ENCODE data around the gene UCP3.

Gene UCP3

GRCh38 chr11:73976451-73977151 lies 32.3 kb downstream of the UCP3 start:
- no peak for DNase-seq

- DNase-seq: no peak
Measured at GRCh38 chr11:73975479-73975757, 33.5 kb downstream of the UCP3 start.

GRCh38 chr11:73974604-73975478 lies 34.0 kb downstream of the UCP3 start:
- no peak for DNase-seq

- no peak for DNase-seq
Measured at GRCh38 chr11:73972620-73973449, 36.0 kb downstream of the UCP3 start.

GRCh38 chr11:73972187-73972586 lies 36.7 kb downstream of the UCP3 start:
- DNase-seq: no peak

GRCh38 chr11:73971175-73971719 lies 37.6 kb downstream of the UCP3 start:
- no peak for DNase-seq

- no peak for DNase-seq
Measured at GRCh38 chr11:73969991-73970800, 38.7 kb downstream of the UCP3 start.

- no peak for DNase-seq
Measured at GRCh38 chr11:73969091-73969490, 39.8 kb downstream of the UCP3 start.

- DNase-seq: no peak
Measured at GRCh38 chr11:73968356-73968966, 40.4 kb downstream of the UCP3 start.

- DNase-seq: no peak
Measured at GRCh38 chr11:73965764-73966121, 43.1 kb downstream of the UCP3 start.

GRCh38 chr11:73965076-73965763 lies 43.7 kb downstream of the UCP3 start:
- no peak for DNase-seq

GRCh38 chr11:73963861-73964260 lies 45.0 kb downstream of the UCP3 start:
- no peak for DNase-seq

- DNase-seq: no peak
Measured at GRCh38 chr11:73962101-73962705, 46.7 kb downstream of the UCP3 start.

GRCh38 chr11:73961321-73961720 lies 47.6 kb downstream of the UCP3 start:
- no peak for DNase-seq

GRCh38 chr11:73958521-73959141 lies 50.3 kb downstream of the UCP3 start:
- DNase-seq: no peak

GRCh38 chr11:73957654-73958361 lies 51.1 kb downstream of the UCP3 start:
- DNase-seq: no peak

- DNase-seq: no peak
Measured at GRCh38 chr11:73956876-73957653, 51.8 kb downstream of the UCP3 start.

- DNase-seq: no peak
Measured at GRCh38 chr11:73951797-73952196, 57.1 kb downstream of the UCP3 start.

Data from AML-193 (cell line).